Head of caudate nucleus (tissue), 42 donors: ENCODE measurements around the gene ADGRG1.

Experiments used
- DNase-seq, 42 donors: peaks; one replicate each; pipeline versions ENCODE4 v3.0.0 to v3.0.0-alpha.2; 2020 to 2021; ENCODE audit warnings: mixed read lengths in 7 of 42
- intact Hi-C: fragments of 100-400 bp; cut with DNase I; formaldehyde crosslinking; loops from one replicate; pipeline ENCODE4 v1.15.0; 2022

The ADGRG1 gene

GRCh38 chr16:57617604-57618111, 10.8 kb upstream of the ADGRG1 start:
- intact Hi-C loops, result no loop called here
- peak in 13 of 42 donors; percentile 2 to 38 (median 12) for DNase-seq

DNA sequence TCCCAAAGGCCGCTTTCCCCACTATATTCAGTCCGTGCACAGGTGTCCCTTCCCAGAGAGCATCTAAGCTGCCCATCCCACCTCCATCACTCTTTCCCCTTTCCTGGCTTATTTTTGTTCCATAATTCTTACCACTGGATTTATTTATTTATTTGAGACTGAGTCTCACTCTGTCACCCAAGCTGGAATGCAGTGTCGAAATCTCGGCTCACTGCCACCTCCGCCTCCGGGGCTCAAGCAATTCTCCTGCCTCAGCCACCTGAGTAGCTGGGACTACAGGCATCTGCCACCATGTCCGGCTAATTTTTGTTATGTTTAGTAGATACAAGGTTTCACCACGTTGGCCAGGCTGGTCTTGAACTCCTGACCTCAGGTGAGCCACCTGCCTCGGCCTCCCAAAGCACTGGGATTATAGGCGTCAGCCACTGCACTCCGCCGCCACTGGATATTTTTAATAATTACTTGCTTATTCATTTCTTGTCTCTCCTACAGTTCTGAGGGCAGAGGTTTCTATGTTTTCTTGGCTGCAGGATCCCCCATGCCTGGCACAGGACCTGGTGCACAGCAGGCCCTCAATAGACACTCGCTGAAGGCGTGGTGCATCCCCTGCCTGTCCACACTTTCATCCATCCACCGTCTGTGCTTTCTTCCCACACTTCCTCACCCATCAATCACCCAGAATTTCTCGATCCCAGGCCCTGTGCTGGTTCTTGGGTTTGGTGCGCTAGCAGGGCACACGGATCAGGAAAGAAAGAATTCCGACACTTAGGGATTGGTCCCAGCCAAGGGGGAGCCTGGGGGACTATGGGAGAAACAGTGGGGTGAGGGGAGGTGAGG, 9.9 kb upstream of the ADGRG1 start:
- DNase-seq, result peak in 19 of 42 donors; percentile 0 to 39 (median 6)
- intact Hi-C loops, result no loop called here

DNA sequence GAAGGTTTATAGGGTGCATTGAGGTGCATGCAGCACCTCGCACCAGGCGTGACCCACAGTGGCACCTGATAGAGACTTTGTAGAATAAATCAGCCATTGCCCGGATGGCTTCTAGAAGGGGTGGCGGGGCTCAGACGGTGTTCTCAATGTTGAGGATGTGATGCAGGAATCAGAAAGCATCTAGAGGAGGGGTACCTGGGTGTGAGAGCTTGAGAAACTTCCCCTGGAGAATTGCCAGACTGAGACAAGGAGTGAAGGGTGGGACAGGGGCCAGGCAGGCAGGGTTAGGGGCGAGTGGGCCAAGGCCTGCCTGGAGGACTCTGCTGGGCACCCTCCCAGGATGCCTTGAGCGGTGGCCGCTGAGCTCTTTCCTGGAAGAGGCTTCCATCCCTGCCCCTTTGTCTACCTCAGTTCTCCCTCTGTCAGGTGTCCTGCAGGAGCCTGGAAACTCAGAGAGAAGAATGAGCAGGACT, 9.3 kb upstream of the ADGRG1 start:
- peak in 14 of 42 donors; percentile 1 to 36 (median 10) for DNase-seq
- intact Hi-C loops, result no loop called here

DNA sequence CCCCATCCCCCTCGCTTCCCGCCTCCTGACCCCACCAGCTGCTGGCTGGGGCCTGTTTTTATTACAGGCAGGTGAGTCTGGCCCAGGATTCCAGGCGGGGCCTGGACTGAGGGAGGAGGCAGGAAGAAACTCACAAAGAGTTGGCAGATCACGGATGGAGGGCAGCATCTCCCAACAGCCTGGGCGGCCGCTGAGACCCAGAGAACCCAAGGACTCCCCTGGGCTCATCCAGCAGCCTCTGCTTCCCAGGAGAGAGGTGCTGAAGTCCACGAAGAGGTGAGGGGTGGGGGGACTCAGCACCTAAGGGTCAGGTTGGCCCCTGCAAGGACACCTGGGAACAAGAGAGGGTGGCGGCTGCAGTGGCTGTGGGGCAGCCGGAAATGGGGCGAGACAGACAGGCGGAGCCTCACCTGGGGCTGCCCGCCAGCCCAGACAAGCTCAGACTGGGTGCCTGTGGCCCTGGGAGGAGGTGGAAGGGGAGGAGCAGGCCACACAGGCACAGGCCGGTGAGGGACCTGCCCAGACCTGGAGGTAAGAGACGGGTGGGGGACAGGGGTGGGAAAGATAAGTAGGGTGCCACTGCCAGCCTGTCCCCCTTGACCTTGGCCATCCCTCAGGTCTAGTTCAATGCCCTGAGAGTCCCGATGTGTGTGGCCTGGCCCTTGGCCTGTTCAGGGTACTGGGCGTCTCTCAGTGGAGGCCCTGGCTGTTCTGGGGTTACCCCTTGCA, 8.7 kb upstream of the ADGRG1 start:
- peak in 15 of 42 donors; percentile 1 to 38 (median 10) for DNase-seq
- intact Hi-C loops, result no loop called here

GRCh38 chr16:57620335-57621231, 7.8 kb upstream of the ADGRG1 start:
- intact Hi-C loops, result no loop called here
- DNase-seq, result peak in 17 of 42 donors; percentile 0 to 41 (median 13)

- intact Hi-C loops, result no loop called here
- peak in 28 of 42 donors; percentile 12 to 87 (median 64) for DNase-seq
These were observed 6.7 kb upstream of the ADGRG1 start for GRCh38 chr16:57621521-57622271.

GRCh38 chr16:57622361-57623250, 5.8 kb upstream of the ADGRG1 start:
- intact Hi-C loops, result no loop called here
- peak in 8 of 42 donors; percentile 2 to 33 (median 16) for DNase-seq

DNA sequence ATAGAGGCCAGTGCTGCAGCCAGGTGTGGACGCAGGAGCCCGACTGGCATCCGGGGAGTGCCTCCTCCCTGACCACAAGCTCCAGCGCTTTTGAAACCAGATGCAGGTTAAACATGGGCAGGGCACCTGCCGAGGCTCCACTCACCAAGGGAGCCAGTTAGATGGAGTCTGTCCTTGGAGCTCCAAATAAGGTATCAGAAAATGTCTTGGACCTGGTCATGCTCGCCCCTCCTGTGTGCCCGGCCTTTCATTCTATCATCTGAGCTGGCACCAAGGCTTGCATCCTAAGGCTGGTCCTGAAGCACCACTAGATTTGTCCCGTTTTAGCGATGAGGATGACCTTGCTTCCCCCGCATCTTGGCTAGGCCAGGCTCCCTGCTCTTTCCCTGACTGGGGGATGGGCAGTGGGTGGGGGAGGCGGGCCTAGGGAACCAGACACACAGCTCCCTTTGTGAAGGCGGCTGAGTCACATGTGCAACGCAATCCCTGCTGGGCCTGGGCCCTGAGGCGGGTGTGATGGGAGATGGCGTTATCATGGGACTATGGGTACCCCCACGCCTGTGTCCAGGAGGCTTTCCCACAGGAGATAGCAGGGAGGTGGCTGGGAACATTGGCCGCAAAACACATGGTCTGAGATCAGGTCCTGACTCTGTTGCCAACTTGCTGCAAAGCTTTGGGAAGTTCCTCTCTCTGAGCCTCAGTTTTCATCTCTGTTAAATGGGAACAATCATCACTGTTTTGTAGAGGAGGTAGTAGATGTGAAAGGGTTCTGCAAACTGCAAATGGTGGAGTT, 5.0 kb upstream of the ADGRG1 start:
- intact Hi-C loops, result no loop called here
- DNase-seq, result peak; percentile 69 to 97 (median 90)

DNA sequence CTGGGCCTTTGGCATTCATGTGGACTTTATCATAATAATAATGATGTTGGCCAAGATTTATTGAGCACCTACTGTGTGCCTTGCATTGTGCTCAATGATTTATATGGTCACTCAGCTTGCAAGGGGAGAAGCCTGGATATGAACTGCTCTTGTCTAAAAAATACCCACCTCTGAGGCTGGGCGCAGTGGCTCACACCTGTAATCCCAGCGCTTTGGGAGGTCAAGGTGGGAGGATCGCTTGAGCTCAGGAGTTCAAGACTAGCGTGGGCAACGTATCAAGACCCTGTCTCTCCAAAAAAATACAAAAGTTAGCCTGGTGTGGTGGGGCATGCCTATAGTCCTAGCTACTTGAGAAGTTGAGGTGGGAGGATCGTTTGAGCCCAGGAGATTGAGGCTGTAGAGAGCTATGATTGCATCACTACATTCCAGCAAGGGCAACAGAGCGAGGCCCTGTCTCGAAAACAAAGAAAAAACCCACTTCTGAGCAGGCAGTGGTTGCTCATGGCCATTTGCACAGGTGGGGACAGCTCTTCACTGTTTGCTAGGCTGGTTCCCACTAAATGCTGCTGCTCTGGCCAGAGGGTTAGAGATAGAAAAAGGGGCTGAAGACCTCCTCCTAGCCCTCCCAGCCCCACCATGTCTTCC, 4.3 kb upstream of the ADGRG1 start:
- intact Hi-C loops, result no loop called here
- peak in 1 of 42 donors; percentile 11 for DNase-seq

- intact Hi-C loops, result no loop called here
- peak in 41 of 42 donors; percentile 62 to 94 (median 83) for DNase-seq
These were observed 3.5 kb upstream of the ADGRG1 start for GRCh38 chr16:57624806-57625500.

- DNase-seq, result peak in 9 of 42 donors; percentile 36 to 77 (median 60)
- intact Hi-C loops, result no loop called here
These were observed 1.8 kb upstream of the ADGRG1 start for GRCh38 chr16:57626420-57627170.

DNA sequence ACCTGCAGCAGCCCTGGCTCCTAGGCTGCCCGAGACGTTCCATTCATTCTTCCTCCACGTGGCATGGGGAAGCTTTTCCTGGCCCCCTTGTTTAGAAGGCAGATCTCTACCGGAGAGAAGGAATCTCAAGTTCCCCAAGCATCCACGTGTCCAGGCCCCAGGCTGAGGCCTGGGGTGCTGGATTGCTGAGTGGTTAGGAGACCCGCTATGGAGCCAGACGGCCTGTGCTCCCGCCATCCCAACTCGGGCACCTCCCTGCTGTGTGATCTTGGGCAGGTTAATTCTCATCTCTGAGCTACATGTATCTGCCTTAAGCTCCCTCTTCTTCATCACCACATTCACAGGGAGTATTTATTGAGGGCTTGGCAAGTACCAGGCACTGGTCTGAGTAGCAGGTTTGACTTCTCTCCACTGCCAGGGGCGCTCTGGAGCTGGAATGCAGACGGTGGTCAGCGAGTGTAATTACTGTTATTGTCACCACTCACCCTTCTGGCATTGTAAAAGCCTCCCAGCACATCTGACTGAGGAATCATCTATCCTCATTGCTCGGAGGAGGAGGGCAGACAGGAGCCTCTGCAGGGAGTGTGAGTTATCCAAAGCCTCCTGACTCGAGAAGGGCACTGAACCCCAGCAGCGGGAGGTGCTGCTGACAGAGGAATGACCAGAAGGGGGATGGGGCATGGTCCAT, 1.1 kb upstream of the ADGRG1 start:
- intact Hi-C loops, result no loop called here
- peak in 1 of 42 donors; percentile 42 for DNase-seq

GRCh38 chr16:57628783-57629293, 408 bp downstream of the ADGRG1 start:
- intact Hi-C loops, result no loop called here
- DNase-seq, result peak in 1 of 42 donors; percentile 23
